Keratinocyte (primary cell): Measurements from ENCODE around the gene CMPK2. TPM values are rescaled to one million over a fixed set of nuclear protein-coding genes. Genes with fewer than 3 reads are reported as not detected.

Experiments used
- DNase-seq: peaks from one replicate; pipeline ENCODE4 v3.0.0-alpha.2; 2011; ENCODE audit warnings: low read depth, missing footprints, low spot score
- FAIRE-seq: peaks from 2 replicates; lab custom pipeline; 2011; peaks lifted over from hg19 to GRCh38; lab: Jason Lieb, UNC
- H2AFZ ChIP-seq: 2 replicates; pipeline ENCODE4 v1.6.0; 2012; ENCODE audit warnings: low read length, control low read depth, inconsistent platforms; ENCODE audit not compliant: control insufficient read depth
- H3K27ac ChIP-seq: 2 replicates; pipeline ENCODE4 v1.5.1; 2011; ENCODE audit warnings: low read length; ENCODE audit not compliant: control insufficient read depth, insufficient read depth
- H3K27me3 ChIP-seq: 3 replicates; pipeline ENCODE4 v1.6.0; 2011; ENCODE audit warnings: low read length; ENCODE audit not compliant: control insufficient read depth, insufficient read depth; ENCODE audit errors: extremely low read depth
- H3K36me3 ChIP-seq, 2 experiments: 2 replicates in 1 of 2; 3 replicates in 1 of 2; pipeline ENCODE4 v1.5.1; 2011; ENCODE audit warnings: low read length in 2 of 2, mild to moderate bottlenecking in 1 of 2; ENCODE audit not compliant: control insufficient read depth in 2 of 2, insufficient read depth in 2 of 2; ENCODE audit errors: extremely low read depth in 1 of 2
- H3K4me1 ChIP-seq: 3 replicates; pipeline ENCODE4 v1.5.1; 2011; ENCODE audit warnings: low read length; ENCODE audit not compliant: control insufficient read depth, insufficient read depth; ENCODE audit errors: extremely low read depth
- H3K4me2 ChIP-seq: 3 replicates; pipeline ENCODE4 v1.6.0; 2011; ENCODE audit warnings: low read depth, low read length; ENCODE audit not compliant: control insufficient read depth, insufficient read depth; ENCODE audit errors: extremely low read depth
- H3K4me3 ChIP-seq, 3 experiments: fragments of 200-600 bp in 1 of 3; sonication (generic) in 1 of 3; 2 replicates in 2 of 3; 3 replicates in 1 of 3; pipeline ENCODE4 v1.5.1; 2011 to 2016; ENCODE audit warnings: low read length in 3 of 3, mild to moderate bottlenecking in 3 of 3, control low read depth in 2 of 3, inconsistent platforms in 1 of 3, low read depth in 1 of 3, mixed read lengths in 1 of 3, mixed run types in 1 of 3, moderate library complexity in 1 of 3; ENCODE audit not compliant: control insufficient read depth in 2 of 3, insufficient read depth in 2 of 3; ENCODE audit errors: extremely low read depth in 1 of 3
- H3K79me2 ChIP-seq: 2 replicates; pipeline ENCODE4 v1.6.0; 2012; ENCODE audit warnings: low read length; ENCODE audit not compliant: control insufficient read depth, insufficient read depth
- H3K9ac ChIP-seq: 3 replicates; pipeline ENCODE4 v1.6.0; 2011; ENCODE audit warnings: low read length; ENCODE audit not compliant: control insufficient read depth, insufficient read depth; ENCODE audit errors: extremely low read depth
- H3K9me1 ChIP-seq: 3 replicates; pipeline ENCODE4 v1.6.0; 2011; ENCODE audit warnings: low read length; ENCODE audit not compliant: control insufficient read depth, insufficient read depth; ENCODE audit errors: extremely low read depth
- H3K9me3 ChIP-seq: 2 replicates; pipeline ENCODE4 v1.5.1; 2012; ENCODE audit warnings: low read depth, low read length; ENCODE audit not compliant: control insufficient read depth
- H4K20me1 ChIP-seq: 3 replicates; pipeline ENCODE4 v1.6.0; 2011; ENCODE audit warnings: low read length; ENCODE audit not compliant: control insufficient read depth, insufficient read depth; ENCODE audit errors: extremely low read depth
- CTCF ChIP-seq, 3 experiments: IDR thresholded peaks in 1 of 3; conservative IDR thresholded peaks in 1 of 3; optimal IDR thresholded peaks in 1 of 3; 2 replicates in 2 of 3; 3 replicates in 1 of 3; pipeline versions ENCODE3 to v1.5.1; 2011; ENCODE audit warnings: low read length in 3 of 3, mild to moderate bottlenecking in 3 of 3, moderate library complexity in 2 of 3, control low read depth in 1 of 3, inconsistent platforms in 1 of 3; ENCODE audit not compliant: insufficient read depth in 2 of 3; ENCODE audit errors: extremely low read depth in 1 of 3
- EZH2 ChIP-seq: IDR thresholded peaks from one replicate; pipeline ENCODE4 v1.6.1; 2012; ENCODE audit warnings: inconsistent platforms, mild to moderate bottlenecking, low read length, moderate library complexity
- dilution Hi-C: fragments of 300-500 bp; cut with MboI; formaldehyde crosslinking; loops from one replicate; pipeline ENCODE4 v1.7.0; 2020; ENCODE audit warnings: low sequenced_read_pairs; ENCODE audit not compliant: extremely low pct_ligation_motif_present
- polyA plus RNA-seq, 5 experiments: library from polyadenylated mRNA; depleted of rRNA in 3 of 5; stranded (reverse) in 3 of 5; stranded (forward) in 1 of 5; unstranded in 1 of 5; fragments of >200 nt; gene quantifications; 1 replicate in 1 of 5; 2 replicates in 3 of 5; 3 replicates in 1 of 5; pipeline versions ENCODE4 v1.2.1 to v1.2.3, GENCODE V29; 2011 to 2012; ENCODE audit warnings: missing spikeins in 2 of 5, low read depth in 1 of 5, low replicate concordance in 1 of 5

CMPK2 gene
- polyA plus RNA-seq, 1 donor (not counting 4 experiments of a cell fraction or from before 2014, with no cell fraction given), result 1.5 TPM

DNA sequence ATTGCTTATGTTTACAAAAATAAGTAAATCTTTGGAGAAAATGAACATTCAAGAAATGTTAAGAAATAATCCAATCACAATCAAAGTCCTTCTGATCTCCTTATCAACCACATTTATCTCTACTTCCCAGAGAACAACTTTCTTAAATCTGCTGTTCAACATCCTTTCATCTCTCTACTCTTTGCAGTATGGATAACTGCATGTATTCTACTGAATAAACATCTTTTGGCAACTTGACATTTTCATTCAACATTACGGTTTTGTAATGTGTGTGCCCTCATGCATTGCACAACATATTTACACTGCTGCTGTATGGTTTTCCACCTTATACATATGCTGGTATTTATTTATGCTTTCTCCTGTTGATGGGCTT lies 9.2 kb downstream of the CMPK2 start:
- H3K9ac ChIP-seq, result no peak overlapping the region
- no peaks in the 10 kb centered on the region for H4K20me1 ChIP-seq
- no peak for DNase-seq
- H3K4me1 ChIP-seq, result no peaks in the 10 kb centered on the region
- no peak for FAIRE-seq
- no peaks in the 10 kb centered on the region for H3K36me3 ChIP-seq
- dilution Hi-C loops, result no loop called here
- no peaks in the 10 kb centered on the region for H3K27me3 ChIP-seq
- no peak overlapping the region for H3K27ac ChIP-seq
- TF ChIP-seq EZH2 (no peak), CTCF (optimal IDR thresholded peaks at IDR 0.05 in 1 of 3, IDR thresholded peaks at IDR 0.05 in 1 of 3, conservative IDR thresholded peaks at IDR 0.05 in 1 of 3; ENCODE audit: extremely low read depth in 1 of 3, insufficient read depth in 2 of 3, low read length in 3 of 3) (no peak)
- H3K9me3 ChIP-seq, result no peaks in the 10 kb centered on the region
- no peak overlapping the region for H3K4me3 ChIP-seq
- H3K4me2 ChIP-seq, result no peak overlapping the region
- H3K79me2 ChIP-seq, result no peaks in the 10 kb centered on the region
- H2AFZ ChIP-seq, result no peak overlapping the region
- no peaks in the 10 kb centered on the region for H3K9me1 ChIP-seq

GRCh38 chr2:6855860-6856547 lies 9.7 kb downstream of the CMPK2 start:
- TF ChIP-seq EZH2 (no peak), CTCF (optimal IDR thresholded peaks at IDR 0.05 in 1 of 3, IDR thresholded peaks at IDR 0.05 in 1 of 3, conservative IDR thresholded peaks at IDR 0.05 in 1 of 3; ENCODE audit: extremely low read depth in 1 of 3, insufficient read depth in 2 of 3, low read length in 3 of 3) (no peak)
- H3K27me3 ChIP-seq, result no peaks in the 10 kb centered on the region
- H3K27ac ChIP-seq, result no peak overlapping the region
- H3K9me3 ChIP-seq, result no peaks in the 10 kb centered on the region
- FAIRE-seq (no peak), DNase-seq (no peak)
- no peaks in the 10 kb centered on the region for H3K79me2 ChIP-seq
- H3K4me3 ChIP-seq, result no peak overlapping the region
- H3K9ac ChIP-seq, result no peak overlapping the region
- dilution Hi-C loops, result no loop called here
- no peaks in the 10 kb centered on the region for H3K9me1 ChIP-seq
- H3K4me2 ChIP-seq, result no peak overlapping the region
- no peak overlapping the region for H2AFZ ChIP-seq
- H4K20me1 ChIP-seq, result no peaks in the 10 kb centered on the region
- H3K4me1 ChIP-seq, result no peaks in the 10 kb centered on the region
- no peaks in the 10 kb centered on the region for H3K36me3 ChIP-seq
